Astrocyte of the spinal cord (primary cell): ENCODE measurements around the gene CCDC86.

Experiments
- DNase-seq: peaks from one replicate; pipeline ENCODE4 v3.0.0; 2011; ENCODE audit warnings: low read depth, low spot score
- H3K4me3 ChIP-seq: 2 replicates; pipeline ENCODE4 v1.5.1; 2011; ENCODE audit warnings: low read depth, mild to moderate bottlenecking, low read length, moderate library complexity
- in situ Hi-C: cut with HindIII; loops from 2 replicates; pipeline ENCODE4 v1.10.0; 2017; ENCODE audit warnings: low sequenced_read_pairs
- TF ChIP-seq, protein P1 (sequence below): IDR thresholded peaks from 2 replicates; pipeline ENCODE4 v1.5.1; 2012; ENCODE audit warnings: low read depth, mild to moderate bottlenecking, low read length, inconsistent platforms

Gene CCDC86

DNA sequence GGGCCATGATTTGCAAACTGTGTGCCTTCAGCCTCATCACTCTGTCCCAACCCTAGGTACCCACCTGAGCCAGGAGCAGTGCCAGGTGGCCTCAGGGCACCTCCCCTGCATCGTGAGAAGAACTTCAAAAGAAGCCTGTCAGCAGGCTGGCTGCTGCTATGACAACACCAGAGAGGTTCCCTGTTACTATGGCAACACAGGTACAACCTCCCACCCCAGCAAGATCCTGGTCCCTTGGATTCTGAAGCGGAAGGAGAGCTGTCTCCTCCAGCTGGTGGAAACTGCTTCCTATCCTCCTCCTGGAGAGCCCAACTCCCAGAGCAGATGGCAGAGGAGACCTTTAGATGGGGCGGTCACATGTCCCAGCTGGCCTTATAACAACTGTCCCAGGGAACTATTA, 28.4 kb downstream of the CCDC86 start:
- TF ChIP-seq, protein P1, sequence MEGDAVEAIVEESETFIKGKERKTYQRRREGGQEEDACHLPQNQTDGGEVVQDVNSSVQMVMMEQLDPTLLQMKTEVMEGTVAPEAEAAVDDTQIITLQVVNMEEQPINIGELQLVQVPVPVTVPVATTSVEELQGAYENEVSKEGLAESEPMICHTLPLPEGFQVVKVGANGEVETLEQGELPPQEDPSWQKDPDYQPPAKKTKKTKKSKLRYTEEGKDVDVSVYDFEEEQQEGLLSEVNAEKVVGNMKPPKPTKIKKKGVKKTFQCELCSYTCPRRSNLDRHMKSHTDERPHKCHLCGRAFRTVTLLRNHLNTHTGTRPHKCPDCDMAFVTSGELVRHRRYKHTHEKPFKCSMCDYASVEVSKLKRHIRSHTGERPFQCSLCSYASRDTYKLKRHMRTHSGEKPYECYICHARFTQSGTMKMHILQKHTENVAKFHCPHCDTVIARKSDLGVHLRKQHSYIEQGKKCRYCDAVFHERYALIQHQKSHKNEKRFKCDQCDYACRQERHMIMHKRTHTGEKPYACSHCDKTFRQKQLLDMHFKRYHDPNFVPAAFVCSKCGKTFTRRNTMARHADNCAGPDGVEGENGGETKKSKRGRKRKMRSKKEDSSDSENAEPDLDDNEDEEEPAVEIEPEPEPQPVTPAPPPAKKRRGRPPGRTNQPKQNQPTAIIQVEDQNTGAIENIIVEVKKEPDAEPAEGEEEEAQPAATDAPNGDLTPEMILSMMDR = no peak
- DNase-seq = no peak
- in situ Hi-C loops = no loop called here
- no peak overlapping the region for H3K4me3 ChIP-seq

DNA sequence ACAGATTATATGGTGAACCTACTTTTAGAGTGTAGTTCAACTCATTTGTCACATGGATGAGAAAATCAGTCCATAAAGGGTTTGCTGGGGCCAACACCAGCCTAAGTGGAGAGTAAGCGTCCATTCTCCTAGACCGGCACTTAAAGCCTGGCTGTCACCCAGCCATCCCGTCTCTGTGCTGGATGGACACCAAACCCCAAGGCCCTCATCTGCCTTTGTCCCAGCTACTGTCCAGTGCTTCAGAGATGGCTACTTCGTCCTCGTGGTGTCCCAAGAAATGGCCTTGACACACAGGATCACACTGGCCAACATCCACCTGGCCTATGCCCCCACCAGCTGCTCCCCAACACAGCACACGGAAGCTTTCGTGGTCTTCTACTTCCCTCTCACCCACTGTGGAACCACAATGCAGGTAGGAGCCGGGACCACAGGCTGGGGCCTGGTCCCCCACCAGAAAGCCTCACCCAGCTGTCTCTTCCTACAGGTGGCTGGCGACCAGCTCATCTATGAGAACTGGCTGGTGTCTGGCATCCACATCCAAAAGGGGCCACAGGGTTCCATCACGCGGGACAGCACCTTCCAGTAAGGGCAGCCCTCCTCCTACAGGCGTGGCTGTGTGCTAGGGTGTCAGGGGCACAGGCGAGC, 28.9 kb downstream of the CCDC86 start:
- in situ Hi-C loops = no loop called here
- DNase-seq = no peak
- TF ChIP-seq, protein P1 = no peak
- H3K4me3 ChIP-seq = no peak overlapping the region

DNA sequence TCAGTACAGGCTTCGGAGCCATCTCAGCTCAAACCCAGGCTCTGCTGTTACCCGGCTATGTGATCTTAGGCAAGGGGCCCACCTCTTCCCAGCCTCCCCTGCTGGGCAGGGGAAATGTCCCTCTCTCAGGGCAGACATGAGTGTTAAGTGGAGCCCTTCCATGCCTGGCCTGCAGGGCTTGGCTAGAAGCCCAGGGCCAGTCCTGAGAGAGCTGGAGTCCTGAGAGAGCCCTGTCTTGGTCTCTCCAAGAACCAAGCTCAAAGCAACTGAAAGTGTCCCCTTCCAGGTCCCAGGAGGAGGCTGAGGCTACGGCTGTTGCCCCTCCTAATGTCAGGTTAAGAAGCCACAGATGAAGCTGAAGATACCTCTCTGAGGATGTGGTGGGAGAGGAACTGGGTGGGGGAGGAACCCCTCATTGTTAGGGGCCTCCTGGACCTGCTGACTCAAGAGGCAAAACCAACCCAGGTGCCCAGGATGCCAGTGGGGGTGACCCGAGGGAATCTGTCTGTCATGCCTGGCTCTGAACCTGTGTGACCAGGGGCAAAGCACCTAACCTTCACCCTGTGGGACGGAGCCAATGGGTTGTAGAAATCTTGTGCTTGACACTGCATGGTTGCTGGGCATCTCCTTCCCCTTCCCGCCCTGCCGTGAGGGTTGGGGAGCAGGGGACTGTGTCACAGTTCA, 29.6 kb downstream of the CCDC86 start:
- TF ChIP-seq, protein P1 = peak; percentile 29
- peak; percentile 68 for DNase-seq
- in situ Hi-C loops = no loop called here
- no peak overlapping the region for H3K4me3 ChIP-seq

DNA sequence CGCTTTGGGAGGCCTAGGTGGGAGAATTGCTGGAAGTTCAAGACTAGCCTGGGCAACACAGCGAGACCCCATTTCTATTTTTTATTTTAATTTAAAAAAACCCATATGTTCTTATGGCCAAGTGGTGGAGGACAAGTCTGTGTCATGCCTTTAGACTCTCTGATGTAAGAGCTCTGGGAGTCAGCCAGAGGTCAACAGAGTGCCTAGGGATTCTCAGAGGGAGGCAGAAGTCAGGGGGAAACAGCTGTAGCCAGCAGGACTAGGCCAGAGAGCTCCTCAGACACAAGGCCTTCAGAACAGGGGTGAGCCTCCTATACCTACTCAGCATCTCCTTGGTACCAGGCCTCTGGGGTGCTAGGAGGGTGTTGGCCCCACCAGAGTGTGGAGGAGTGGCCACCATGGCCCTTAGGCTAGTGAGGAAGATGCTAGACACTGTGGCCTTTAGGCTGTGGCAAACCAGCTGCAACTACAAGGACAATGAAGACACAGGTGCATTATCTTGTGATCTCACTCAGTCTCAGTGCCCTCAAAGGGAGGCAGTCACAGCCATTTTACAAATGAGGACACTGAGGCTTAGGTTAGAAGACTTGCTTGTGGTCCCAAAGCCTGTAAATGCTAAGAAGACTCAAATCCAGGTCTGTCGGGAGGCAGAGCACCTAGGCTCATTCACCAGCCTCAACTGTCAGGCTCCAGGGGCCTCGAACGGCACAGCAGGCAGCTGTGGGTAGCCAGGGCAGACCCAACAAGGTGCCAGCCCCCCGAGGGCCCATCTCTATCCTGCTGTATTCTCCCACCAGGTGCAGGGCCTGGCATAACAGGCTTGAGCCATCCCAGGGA, 30.4 kb downstream of the CCDC86 start:
- DNase-seq = peak; percentile 75
- TF ChIP-seq, protein P1 = no peak
- H3K4me3 ChIP-seq = no peak overlapping the region
- in situ Hi-C loops = no loop called here

DNA sequence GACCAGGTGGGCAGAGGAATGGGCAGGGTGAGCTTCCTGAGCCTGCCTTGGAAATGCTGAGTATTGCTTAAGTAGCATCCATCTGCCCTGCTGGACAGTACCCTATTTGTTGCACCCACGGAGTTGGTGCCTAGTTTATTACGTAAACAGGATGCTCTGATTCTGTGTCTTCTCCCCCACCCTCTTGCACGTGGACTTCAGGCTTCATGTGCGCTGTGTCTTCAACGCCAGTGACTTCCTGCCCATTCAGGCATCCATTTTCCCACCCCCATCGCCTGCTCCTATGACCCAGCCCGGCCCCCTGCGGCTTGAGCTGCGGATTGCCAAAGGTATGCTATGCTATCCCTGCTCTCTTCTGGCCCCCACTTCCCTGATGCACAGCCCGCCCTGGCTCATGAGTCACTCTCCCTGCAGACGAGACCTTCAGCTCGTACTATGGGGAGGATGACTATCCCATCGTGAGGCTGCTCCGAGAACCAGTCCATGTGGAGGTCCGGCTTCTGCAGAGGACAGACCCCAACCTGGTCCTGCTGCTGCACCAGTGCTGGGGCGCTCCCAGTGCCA, 31.1 kb downstream of the CCDC86 start:
- in situ Hi-C loops = no loop called here

DNA sequence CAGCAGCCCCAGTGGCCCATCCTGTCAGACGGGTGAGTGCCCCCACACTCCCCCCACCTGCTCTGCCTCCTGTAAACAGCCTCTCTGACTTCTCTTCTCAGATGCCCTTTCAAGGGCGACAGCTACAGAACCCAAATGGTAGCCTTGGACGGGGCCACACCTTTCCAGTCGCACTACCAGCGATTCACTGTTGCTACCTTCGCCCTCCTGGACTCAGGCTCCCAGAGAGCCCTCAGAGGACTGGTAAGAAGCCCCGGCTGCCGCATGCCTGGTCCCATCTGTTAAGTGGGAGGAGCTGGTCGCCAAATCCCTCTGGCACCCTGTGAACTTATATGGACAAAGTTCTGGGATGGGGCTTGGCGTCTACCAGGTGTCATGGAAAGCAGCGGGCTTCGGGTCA, 31.6 kb downstream of the CCDC86 start:
- H3K4me3 ChIP-seq = no peak overlapping the region
- in situ Hi-C loops = no loop called here

More for the DNA sequence above, 31.1 kb downstream of the CCDC86 start:
- H3K4me3 ChIP-seq = no peak overlapping the region
- peak; percentile 93 for DNase-seq
- TF ChIP-seq, protein P1 = no peak

More for the DNA sequence above, 31.6 kb downstream of the CCDC86 start:
- no peak for DNase-seq
- TF ChIP-seq, protein P1 = no peak
